Lower leg skin (tissue), 4 donors: ENCODE results near the gene COL27A1. TPM values are rescaled to one million over a fixed set of nuclear protein-coding genes. Genes with fewer than 3 reads are reported as not detected.

Experiments
- DNase-seq, 2 donors: peaks; one replicate each; pipeline ENCODE4 v3.0.0-alpha.2; 2019; ENCODE audit warnings: low spot score in 2 of 2
- H3K4me3 ChIP-seq: fragments of 200-600 bp; sonication (generic); 2 replicates; pipeline ENCODE4 v1.5.1; 2017; ENCODE audit warnings: mild to moderate bottlenecking, low read depth; ENCODE audit not compliant: poor library complexity, severe bottlenecking
- POLR2A ChIP-seq, 2 donors: fragments of 450-650 bp; IDR thresholded peaks; one replicate each; pipeline ENCODE4 v1.6.1; 2016 to 2017; ENCODE audit warnings: antibody characterized with exemption in 2 of 2, mild to moderate bottlenecking in 1 of 2, moderate library complexity in 1 of 2
- WGBS, 2 donors: methylation state at CpG; one replicate each; pipeline ENCODE4 v1.1.5; 2018; 5-methylcytosine and 5-hydroxymethylcytosine counted together
- intact Hi-C: fragments of 100-400 bp; cut with DNase I; formaldehyde crosslinking; loops from one replicate; pipeline ENCODE4 v1.15.0; 2023; ENCODE audit warnings: low total_unique reads
- total RNA-seq, 4 donors: library from RNA; depleted of rRNA; stranded (reverse); fragments of >200 nt; gene quantifications; one replicate each; pipeline ENCODE4 v1.1.0, GENCODE V29; 2016
- TF ChIP-seq, protein P1 (sequence below), 3 donors: fragments of 450-650 bp; IDR thresholded peaks; one replicate each; pipeline ENCODE4 v1.5.1; 2016; ENCODE audit warnings: antibody characterized with exemption in 3 of 3, mild to moderate bottlenecking in 3 of 3, moderate library complexity in 2 of 3

The COL27A1 gene
- total RNA-seq, 4 donors from 2014 or later = 9.4 to 16.1 (median 12.3) TPM

DNA sequence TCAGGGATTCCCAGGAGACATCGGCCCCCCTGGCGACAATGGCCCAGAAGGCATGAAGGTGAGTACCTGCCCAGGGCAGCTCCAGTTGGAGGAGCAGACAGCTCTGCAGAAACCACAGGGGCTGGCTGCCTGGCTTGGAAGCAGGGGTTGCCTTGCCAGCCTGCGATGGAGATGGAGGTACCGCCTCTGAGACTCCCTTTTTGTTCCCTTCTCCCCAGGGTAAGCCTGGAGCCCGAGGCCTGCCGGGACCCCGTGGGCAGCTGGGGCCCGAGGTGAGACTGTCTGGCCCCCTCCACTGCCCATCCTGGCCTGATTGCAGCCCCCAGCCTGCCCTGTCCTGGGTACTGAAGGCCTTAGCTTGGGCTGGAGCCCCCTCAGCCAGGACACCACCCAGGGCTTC, 84.9 kb downstream of the COL27A1 start:
- no peak for TF ChIP-seq POLR2A (IDR thresholded peaks at IDR 0.05)
- TF ChIP-seq, protein P1, sequence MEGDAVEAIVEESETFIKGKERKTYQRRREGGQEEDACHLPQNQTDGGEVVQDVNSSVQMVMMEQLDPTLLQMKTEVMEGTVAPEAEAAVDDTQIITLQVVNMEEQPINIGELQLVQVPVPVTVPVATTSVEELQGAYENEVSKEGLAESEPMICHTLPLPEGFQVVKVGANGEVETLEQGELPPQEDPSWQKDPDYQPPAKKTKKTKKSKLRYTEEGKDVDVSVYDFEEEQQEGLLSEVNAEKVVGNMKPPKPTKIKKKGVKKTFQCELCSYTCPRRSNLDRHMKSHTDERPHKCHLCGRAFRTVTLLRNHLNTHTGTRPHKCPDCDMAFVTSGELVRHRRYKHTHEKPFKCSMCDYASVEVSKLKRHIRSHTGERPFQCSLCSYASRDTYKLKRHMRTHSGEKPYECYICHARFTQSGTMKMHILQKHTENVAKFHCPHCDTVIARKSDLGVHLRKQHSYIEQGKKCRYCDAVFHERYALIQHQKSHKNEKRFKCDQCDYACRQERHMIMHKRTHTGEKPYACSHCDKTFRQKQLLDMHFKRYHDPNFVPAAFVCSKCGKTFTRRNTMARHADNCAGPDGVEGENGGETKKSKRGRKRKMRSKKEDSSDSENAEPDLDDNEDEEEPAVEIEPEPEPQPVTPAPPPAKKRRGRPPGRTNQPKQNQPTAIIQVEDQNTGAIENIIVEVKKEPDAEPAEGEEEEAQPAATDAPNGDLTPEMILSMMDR (IDR thresholded peaks at IDR 0.05) = no peak
- intact Hi-C loops = no loop called here
- H3K4me3 ChIP-seq = no peak overlapping the region
- no peak for DNase-seq
- 85 to 90% methylated on average over 8 of the region's 8 CpGs for WGBS, 2 donors

GRCh38 chr9:114240647-114241558, 85.6 kb downstream of the COL27A1 start:
- intact Hi-C loops = no loop called here
- H3K4me3 ChIP-seq = no peak overlapping the region
- DNase-seq = no peak
- TF ChIP-seq, protein P1 (IDR thresholded peaks at IDR 0.05) = no peak
- 76 to 78% methylated on average over 20 to 21 of the region's 21 CpGs for WGBS, 2 donors

DNA sequence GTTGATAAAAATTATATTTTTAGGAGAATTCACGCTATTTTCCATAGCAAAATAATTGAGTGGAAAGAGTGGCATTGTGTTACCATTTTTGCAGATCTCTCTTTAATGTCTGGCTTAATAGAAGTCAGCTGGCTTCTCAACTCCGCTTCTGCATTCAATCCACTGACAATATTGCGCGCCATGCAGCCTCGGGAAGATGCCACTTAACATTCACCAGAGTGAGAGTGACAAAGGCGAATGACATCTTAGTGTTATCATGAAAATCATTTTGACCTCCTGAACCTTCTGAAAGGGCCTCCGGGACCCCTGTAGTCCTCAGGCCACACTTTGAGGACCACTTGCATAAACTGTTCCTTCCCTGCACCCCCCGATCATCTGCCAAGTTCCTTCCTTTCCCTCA, 87.5 kb downstream of the COL27A1 start:
- 88% methylated on average over 8 of the region's 8 CpGs for WGBS, 2 donors
- DNase-seq = no peak
- intact Hi-C loops = no loop called here
- H3K4me3 ChIP-seq = no peak overlapping the region
- TF ChIP-seq, protein P1 (IDR thresholded peaks at IDR 0.05) = no peak
- TF ChIP-seq POLR2A (IDR thresholded peaks at IDR 0.05) = no peak

GRCh38 chr9:114243240-114243639, 87.9 kb downstream of the COL27A1 start:
- intact Hi-C loops = no loop called here
- WGBS, 2 donors = 93 to 100% methylated on average over 3 of the region's 3 CpGs
- H3K4me3 ChIP-seq = no peak overlapping the region
- no peak for DNase-seq
- no peak for TF ChIP-seq POLR2A (IDR thresholded peaks at IDR 0.05)
- TF ChIP-seq, protein P1 (IDR thresholded peaks at IDR 0.05) = no peak

- DNase-seq = no peak
- TF ChIP-seq, protein P1 (IDR thresholded peaks at IDR 0.05) = no peak
- TF ChIP-seq POLR2A (IDR thresholded peaks at IDR 0.05) = no peak
- H3K4me3 ChIP-seq = no peak overlapping the region
- intact Hi-C loops = no loop called here
- 87 to 91% methylated on average over 8 of the region's 8 CpGs for WGBS, 2 donors
These were observed 89.2 kb downstream of the COL27A1 start for GRCh38 chr9:114244570-114244969.
